ENCODE measurements around the gene MOCS1. TPM values are rescaled to one million over a fixed set of nuclear protein-coding genes. Genes with fewer than 3 reads are reported as not detected.

MOCS1 gene
- polyA plus RNA-seq, 3 donors, result 0.05 to 0.26 (median 0.12) TPM

DNA sequence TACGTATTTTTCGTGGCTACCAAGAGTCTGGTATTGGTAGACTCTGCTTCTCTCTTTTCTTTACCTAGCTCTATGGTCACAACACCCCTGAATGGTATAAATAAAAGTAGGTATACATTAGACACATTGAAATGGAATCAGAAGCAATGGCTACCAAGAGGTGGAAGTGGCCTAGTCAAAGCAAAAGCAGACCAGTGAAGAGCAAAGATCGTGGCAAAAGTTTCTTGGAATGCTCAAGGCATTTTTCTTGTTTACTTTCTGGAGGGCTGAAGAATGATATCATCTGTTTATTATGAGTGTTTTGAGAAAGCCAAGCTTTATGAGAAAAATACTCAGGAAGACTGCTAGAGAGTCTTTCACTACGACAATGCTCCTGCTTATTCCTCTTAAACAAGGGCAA is 28.6 kb upstream of the MOCS1 start:
- Histone ChIP-seq H3K27me3 (ENCODE audit: control insufficient read depth in 2 of 2, insufficient read depth in 2 of 2, low read length in 2 of 2) (peaks cover 0 to 3% of the 10 kb centered on the region in 2 donors), H2AFZ (ENCODE audit: insufficient read depth, low read depth, low read length, poor library complexity, severe bottlenecking) (no peak overlapping the region), H4K20me1 (ENCODE audit: insufficient read depth, low read length) (no peaks in the 10 kb centered on the region), H3K79me2 (ENCODE audit: insufficient read depth, low read length) (no peaks in the 10 kb centered on the region), H3K9me3 (replicated peaks in 1 of 2; ENCODE audit: control insufficient read depth in 1 of 2, insufficient read depth in 1 of 2, low read length in 2 of 2) (no peaks in the 10 kb centered on the region), H3K27ac (ENCODE audit: low read depth in 1 of 2, low read length in 2 of 2) (no peak overlapping the region), H3K9ac (ENCODE audit: insufficient read depth, low read length, poor library complexity, severe bottlenecking) (no peak overlapping the region), H3K4me1 (ENCODE audit: control insufficient read depth in 1 of 2, insufficient read depth in 2 of 2, low read length in 2 of 2) (no peaks in the 10 kb centered on the region), H3K4me3 (replicated peaks in 1 of 3; ENCODE audit: low read depth in 2 of 3, low read length in 3 of 3) (no peak overlapping the region), H3K4me2 (replicated peaks; ENCODE audit: extremely low read depth, low read length, poor library complexity, severe bottlenecking) (no peak overlapping the region), H3K36me3 (replicated peaks in 1 of 2; ENCODE audit: control insufficient read depth in 1 of 2, insufficient read depth in 2 of 2, low read length in 2 of 2) (no peaks in the 10 kb centered on the region)
- H3K36me3 Mint-ChIP-seq, result no peaks in the 10 kb centered on the region
- DNase-seq, result no peak
- TF ChIP-seq CTCF (IDR thresholded peaks at IDR 0.05), result no peak
- intact Hi-C loops (cut with micrococcal nuclease), result no loop called here
- no peak overlapping the region for H3K4me3 Mint-ChIP-seq
- H3K9me3 Mint-ChIP-seq, result peaks cover 0 to 5% (median 3%) of the 10 kb centered on the region in 7 donors
- no peak overlapping the region for H3K27ac Mint-ChIP-seq
- 89% methylated on average over 1 of the region's 4 CpGs for WGBS (ENCODE audit: insufficient coverage)
- no peaks in the 10 kb centered on the region for H3K4me1 Mint-ChIP-seq
- H3K27me3 Mint-ChIP-seq (ENCODE audit: low read depth in 3 of 3), result peaks cover 2 to 9% (median 7%) of the 10 kb centered on the region in 3 donors

DNA sequence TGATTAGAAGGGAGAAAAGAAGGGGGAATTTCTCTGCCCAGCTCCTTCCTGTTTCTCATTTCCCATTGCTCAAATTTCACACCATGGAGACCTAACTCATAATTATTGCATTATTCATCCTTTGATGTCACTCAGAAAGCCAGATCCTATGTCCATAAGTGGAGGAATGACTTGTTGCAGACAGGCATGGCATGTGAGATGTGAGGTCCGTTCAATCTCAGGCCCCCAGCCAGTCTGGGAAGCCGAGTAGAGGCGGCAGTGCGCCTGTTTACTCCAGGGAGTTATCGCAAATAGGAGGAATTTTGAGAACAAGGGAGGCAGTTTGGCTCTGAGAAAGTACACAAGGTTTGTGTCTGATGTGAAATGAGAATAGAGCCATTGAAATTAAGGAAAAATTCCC is 26.9 kb upstream of the MOCS1 start:
- Histone ChIP-seq H3K36me3 (replicated peaks in 1 of 2; ENCODE audit: control insufficient read depth in 1 of 2, insufficient read depth in 2 of 2, low read length in 2 of 2) (no peaks in the 10 kb centered on the region), H3K9ac (ENCODE audit: insufficient read depth, low read length, poor library complexity, severe bottlenecking) (no peak overlapping the region), H3K4me1 (ENCODE audit: control insufficient read depth in 1 of 2, insufficient read depth in 2 of 2, low read length in 2 of 2) (no peaks in the 10 kb centered on the region), H3K4me2 (replicated peaks; ENCODE audit: extremely low read depth, low read length, poor library complexity, severe bottlenecking) (no peak overlapping the region), H3K9me3 (replicated peaks in 1 of 2; ENCODE audit: control insufficient read depth in 1 of 2, insufficient read depth in 1 of 2, low read length in 2 of 2) (no peaks in the 10 kb centered on the region), H3K27me3 (ENCODE audit: control insufficient read depth in 2 of 2, insufficient read depth in 2 of 2, low read length in 2 of 2) (peaks cover 0 to 3% of the 10 kb centered on the region in 2 donors), H3K4me3 (replicated peaks in 1 of 3; ENCODE audit: low read depth in 2 of 3, low read length in 3 of 3) (no peak overlapping the region), H3K79me2 (ENCODE audit: insufficient read depth, low read length) (no peaks in the 10 kb centered on the region), H4K20me1 (ENCODE audit: insufficient read depth, low read length) (no peaks in the 10 kb centered on the region), H3K27ac (ENCODE audit: low read depth in 1 of 2, low read length in 2 of 2) (no peak overlapping the region), H2AFZ (ENCODE audit: insufficient read depth, low read depth, low read length, poor library complexity, severe bottlenecking) (no peak overlapping the region)
- 83% methylated on average over 5 of the region's 5 CpGs for WGBS (ENCODE audit: insufficient coverage)
- Mint-ChIP-seq H3K4me1 (no peaks in the 10 kb centered on the region), H3K9me3 (peaks cover 0 to 5% (median 3%) of the 10 kb centered on the region in 7 donors), H3K36me3 (no peaks in the 10 kb centered on the region), H3K27me3 (ENCODE audit: low read depth in 3 of 3) (peaks cover 2 to 7% (median 6%) of the 10 kb centered on the region in 3 donors), H3K27ac (no peak overlapping the region), H3K4me3 (no peak overlapping the region)
- no peak for TF ChIP-seq CTCF (IDR thresholded peaks at IDR 0.05)
- intact Hi-C loops (cut with micrococcal nuclease), result no loop called here
- no peak for DNase-seq
